T-helper 2 cell treated with Interferon-gamma antibody and Interleukin-4, amounts not matched to agents 5 μg/mL and 100 μg/mL, for 36 hours (primary cell): ENCODE measurements around the gene TCTN2.
A peak's percentile ranks its signal among the peaks of the same experiment; 100 is the strongest.

ENCODE experiments used
- DNase-seq: peaks from one replicate; pipeline ENCODE4 v3.0.0; 2021; ENCODE audit warnings: low spot score
- H3K27ac Mint-ChIP-seq: one replicate; pipeline ENCODE4 v1.8.0; 2021; ENCODE audit warnings: mild to moderate bottlenecking, mixed read lengths
- H3K27me3 Mint-ChIP-seq: one replicate; pipeline ENCODE4 v1.8.0; 2021; ENCODE audit warnings: low read depth, mixed read lengths
- H3K36me3 Mint-ChIP-seq: one replicate; pipeline ENCODE4 v1.8.0; 2021; ENCODE audit warnings: low read depth, mixed read lengths
- H3K4me1 Mint-ChIP-seq: one replicate; pipeline ENCODE4 v1.8.0; 2021; ENCODE audit warnings: low read depth, mixed read lengths
- H3K4me3 Mint-ChIP-seq: one replicate; pipeline ENCODE4 v1.8.0; 2022; ENCODE audit warnings: mild to moderate bottlenecking, moderate library complexity, mixed read lengths
- H3K9me3 Mint-ChIP-seq: one replicate; pipeline ENCODE4 v1.8.0; 2021; ENCODE audit warnings: mixed read lengths

The TCTN2 gene

DNA sequence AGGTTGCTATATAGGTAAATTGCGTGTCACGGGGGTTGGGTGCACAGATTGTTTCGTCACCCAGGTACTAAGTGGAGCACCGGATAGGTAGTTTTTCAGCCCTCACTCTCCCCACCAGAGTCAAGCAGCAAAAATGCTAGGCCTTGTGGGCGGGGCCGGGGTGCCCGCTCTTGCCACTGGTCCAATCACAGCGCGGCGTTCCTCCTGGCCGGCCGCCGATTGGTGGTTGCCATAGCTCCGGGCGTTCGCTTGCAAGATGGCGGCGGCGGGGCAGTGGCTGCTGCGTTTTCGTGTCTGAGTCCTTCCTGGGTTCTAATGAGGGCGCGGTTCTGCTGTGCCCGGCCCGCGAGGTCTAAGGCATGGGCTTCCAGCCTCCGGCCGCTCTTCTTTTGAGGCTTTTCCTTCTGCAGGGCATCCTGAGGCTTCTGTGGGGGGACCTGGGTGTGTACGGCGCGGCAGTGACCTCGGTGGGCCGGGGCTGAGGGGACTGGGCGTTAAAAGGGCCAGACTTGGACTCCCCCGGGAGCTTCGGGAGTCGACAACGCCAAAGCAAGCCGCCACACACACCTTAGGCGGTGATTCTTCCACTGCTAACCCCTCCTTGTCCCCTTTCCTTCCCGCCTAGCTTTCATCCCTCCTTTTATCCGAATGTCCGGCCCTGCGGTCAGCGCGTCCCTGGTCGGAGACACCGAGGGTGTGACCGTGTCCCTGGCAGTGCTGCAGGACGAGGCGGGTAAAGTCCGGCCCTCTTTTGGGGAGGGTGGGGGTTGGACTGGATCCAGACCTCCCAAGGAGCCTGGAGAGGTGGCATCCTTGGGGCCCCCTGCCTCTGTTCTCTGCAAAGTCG, at the start of gene TCTN2:
TSS of gene TCTN2 (plus strand) at position 232 of the 847 bp plus-strand sequence. CDS start at position 360, 128 bp downstream.
- no peak within 1 kb of the TSS for H3K27ac Mint-ChIP-seq

DNA sequence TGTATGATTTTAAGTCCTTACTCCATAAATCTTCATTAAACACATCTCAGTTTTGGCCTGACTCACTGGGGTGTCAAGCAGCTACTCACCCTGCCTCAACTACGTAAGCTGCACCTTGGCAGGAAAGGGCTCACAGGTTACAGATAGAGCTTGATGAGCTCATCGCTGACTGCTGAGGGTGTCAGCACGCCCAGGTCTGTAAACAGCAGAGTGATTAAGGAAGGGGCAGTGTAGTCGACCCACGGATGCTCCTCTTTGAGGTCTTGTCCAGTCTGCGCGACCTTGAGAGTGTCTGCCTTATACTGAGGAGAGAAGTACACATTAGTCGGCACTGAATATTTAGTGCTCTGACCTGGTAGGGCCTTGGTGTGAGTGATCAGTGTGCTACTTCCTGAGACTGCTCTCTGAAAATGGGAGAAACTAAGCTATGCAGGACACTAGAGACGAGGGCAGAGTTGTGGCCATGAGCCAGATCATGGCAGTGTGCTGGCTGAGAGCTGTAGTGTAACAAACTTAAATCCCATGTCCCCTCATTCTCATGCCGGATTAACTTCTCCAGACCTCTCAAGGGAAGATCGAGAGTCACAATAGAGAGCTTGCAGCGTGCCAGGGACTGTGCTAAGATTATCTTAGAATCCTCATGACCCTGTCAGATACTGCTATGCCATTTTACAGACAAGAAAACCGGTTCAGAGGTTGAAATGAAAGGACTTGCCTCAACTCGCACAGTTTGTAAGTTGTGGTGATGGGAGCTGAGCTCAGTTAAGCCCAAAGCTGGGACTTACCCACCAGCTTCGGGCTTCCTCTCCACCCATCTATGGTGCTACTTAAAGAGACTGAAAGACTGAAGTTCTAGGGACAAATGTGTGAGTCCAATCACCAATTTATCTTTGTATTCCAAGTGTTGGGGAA, 49.0 kb upstream of the TCTN2 start:
- Mint-ChIP-seq H3K4me3 (no peak overlapping the region), H3K9me3 (no peaks in the 10 kb centered on the region), H3K36me3 (peaks cover 61% of the 10 kb centered on the region), H3K4me1 (peaks cover 2% of the 10 kb centered on the region), H3K27ac (no peak overlapping the region), H3K27me3 (no peaks in the 10 kb centered on the region)
- no peak for DNase-seq

More for the DNA sequence above, at the start of gene TCTN2:
- no peaks in the 10 kb centered on the region for H3K36me3 Mint-ChIP-seq
- H3K27me3 Mint-ChIP-seq, result no peaks in the 10 kb centered on the region
- H3K4me3 Mint-ChIP-seq, result peak within 1 kb of the TSS; percentile 87
- peak; percentile 93 for DNase-seq
- no peaks in the 10 kb centered on the region for H3K9me3 Mint-ChIP-seq
- peaks cover 10% of the 10 kb centered on the region for H3K4me1 Mint-ChIP-seq

DNA sequence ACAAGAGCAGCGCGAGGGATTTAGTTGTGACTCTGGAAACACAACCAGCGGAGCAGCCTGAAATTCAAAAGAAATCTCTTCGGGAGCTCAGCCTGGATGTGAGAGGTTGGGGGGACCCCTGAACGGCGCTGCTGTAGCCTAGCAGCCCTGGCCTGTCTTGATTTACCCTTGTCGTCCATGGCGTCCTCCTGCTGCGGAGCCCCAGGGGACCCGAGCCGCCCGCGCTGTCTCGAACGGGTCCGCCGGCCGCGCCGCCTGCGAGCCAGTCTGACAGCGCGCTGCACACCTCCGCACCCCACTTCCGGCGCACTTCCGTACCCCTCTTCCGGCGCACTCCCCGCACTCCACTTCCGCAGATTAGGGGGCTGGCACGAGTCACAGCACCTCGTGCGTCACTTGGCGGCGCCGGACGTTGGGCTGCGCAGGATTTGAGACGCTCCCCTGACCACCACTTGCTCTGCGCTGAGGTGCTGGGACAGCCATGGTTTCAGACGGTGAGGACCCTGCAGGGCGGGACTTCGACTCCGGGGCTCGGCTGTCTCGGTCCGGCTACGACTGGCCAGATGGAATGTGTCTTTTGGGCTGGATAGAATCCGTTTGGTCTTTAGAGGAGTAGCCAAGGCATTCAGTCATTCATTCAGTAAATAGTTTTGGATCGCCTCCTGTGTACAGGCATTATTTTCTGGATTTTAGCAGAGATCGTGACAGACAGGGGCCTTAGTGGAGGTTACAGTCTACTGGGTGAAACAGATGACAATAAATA, 37.4 kb upstream of the TCTN2 start, which contains the start of the genes EIF2B1 and GTF2H3:
TSS of gene EIF2B1 (minus strand) at position 308 of the 763 bp plus-strand sequence. CDS start at position 179, 129 bp downstream.
TSS of gene GTF2H3 (plus strand) at position 451 of the 763 bp plus-strand sequence. CDS start at position 482, 31 bp downstream.
- Mint-ChIP-seq H3K4me3 (peak within 1 kb of the TSS; percentile 98), H3K36me3 (peaks cover 28% of the 10 kb centered on the region), H3K27me3 (no peaks in the 10 kb centered on the region), H3K27ac (peak within 1 kb of the TSS; percentile 99), H3K4me1 (peaks cover 24% of the 10 kb centered on the region), H3K9me3 (no peaks in the 10 kb centered on the region)
- DNase-seq, result peak; percentile 98

DNA sequence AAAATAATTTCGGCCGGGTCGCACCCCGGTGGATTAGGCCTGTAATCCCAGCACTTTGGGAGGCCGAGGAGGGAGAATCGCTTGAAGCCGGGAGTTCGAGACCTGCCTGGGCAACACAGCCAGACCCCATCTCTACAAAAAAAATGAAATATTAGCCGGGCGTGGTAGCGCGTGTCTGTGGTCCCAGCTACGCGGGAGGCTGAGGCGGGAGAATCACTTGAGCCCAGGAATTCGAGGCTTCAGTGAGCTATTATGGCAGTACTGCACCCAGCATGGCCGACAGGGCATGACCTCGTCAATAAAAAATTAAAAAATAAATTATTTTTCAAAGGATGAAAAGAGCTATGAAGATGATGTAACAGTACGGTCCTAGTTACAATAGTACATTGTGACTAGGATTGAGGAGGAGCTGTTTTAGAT, 36.8 kb upstream of the TCTN2 start:
- Mint-ChIP-seq H3K36me3 (peaks cover 23% of the 10 kb centered on the region), H3K9me3 (no peaks in the 10 kb centered on the region), H3K4me1 (peaks cover 24% of the 10 kb centered on the region), H3K4me3 (peak overlapping the region; percentile 98), H3K27me3 (no peaks in the 10 kb centered on the region), H3K27ac (peak overlapping the region; percentile 99)
- DNase-seq, result no peak

DNA sequence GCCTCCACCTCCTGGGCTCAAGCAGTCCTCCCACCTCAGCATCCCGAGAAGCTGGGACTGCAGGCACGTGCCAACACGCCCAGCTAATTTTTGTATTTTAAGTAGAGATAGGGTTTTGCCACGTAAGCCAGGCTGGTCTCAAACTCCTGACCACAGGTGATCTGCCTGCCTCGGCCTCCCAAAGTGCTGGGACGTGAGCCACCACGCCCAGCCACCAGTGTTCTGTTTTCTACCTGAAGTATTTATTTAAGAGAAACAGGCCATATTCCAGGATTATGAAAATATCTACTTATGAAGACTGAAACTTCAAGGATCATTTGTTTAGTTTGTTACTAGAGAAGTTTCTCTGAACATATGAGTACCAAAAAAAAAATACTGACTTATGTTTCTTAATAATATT, 27.0 kb upstream of the TCTN2 start:
- no peak for DNase-seq
- peaks cover 27% of the 10 kb centered on the region for H3K36me3 Mint-ChIP-seq
- no peak overlapping the region for H3K27ac Mint-ChIP-seq
- no peaks in the 10 kb centered on the region for H3K9me3 Mint-ChIP-seq
- no peaks in the 10 kb centered on the region for H3K27me3 Mint-ChIP-seq
- no peaks in the 10 kb centered on the region for H3K4me1 Mint-ChIP-seq
- H3K4me3 Mint-ChIP-seq, result no peak overlapping the region

DNA sequence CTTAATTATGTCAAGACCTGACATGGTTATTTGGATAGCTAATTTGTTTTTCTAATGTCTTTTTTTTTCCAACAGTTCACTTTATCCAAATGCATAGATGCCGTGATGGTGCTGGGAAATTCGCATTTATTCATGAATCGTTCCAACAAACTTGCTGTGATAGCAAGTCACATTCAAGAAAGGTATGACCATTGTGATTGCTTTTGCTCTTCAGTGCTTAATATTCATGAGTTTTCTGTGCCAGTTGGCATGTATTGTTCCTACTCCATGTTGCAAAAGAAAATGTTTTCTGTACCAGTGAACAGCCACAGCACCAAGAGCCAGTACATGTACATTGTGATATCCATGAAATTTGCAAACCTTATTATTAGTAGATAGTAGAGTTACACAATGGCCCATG, 25.5 kb upstream of the TCTN2 start:
- H3K4me3 Mint-ChIP-seq, result no peak overlapping the region
- H3K4me1 Mint-ChIP-seq, result no peaks in the 10 kb centered on the region
- H3K27ac Mint-ChIP-seq, result no peak overlapping the region
- no peaks in the 10 kb centered on the region for H3K27me3 Mint-ChIP-seq
- peaks cover 28% of the 10 kb centered on the region for H3K36me3 Mint-ChIP-seq
- no peaks in the 10 kb centered on the region for H3K9me3 Mint-ChIP-seq
- DNase-seq, result no peak

DNA sequence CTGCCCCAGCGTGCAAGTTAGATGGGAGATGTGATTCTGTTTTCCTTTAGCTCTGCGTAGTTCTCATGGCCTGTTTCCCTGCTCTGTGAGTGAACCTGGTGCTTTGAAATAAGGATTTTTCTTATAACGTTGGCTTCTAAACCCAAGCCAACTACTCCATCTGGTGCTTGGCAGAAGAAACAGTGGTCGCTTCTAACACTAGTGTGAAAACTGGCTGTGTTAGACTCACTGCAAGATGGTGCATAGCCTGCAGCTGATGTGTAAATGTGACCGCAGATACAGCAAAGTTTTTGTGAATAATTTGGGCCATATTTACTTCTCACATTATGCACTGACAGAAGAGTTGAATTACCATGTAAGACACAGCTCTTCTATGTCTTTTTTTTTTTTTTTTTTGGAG, 25.0 kb upstream of the TCTN2 start:
- Mint-ChIP-seq H3K27ac (no peak overlapping the region), H3K4me3 (no peak overlapping the region), H3K4me1 (no peaks in the 10 kb centered on the region), H3K36me3 (peaks cover 29% of the 10 kb centered on the region), H3K27me3 (no peaks in the 10 kb centered on the region), H3K9me3 (no peaks in the 10 kb centered on the region)
- no peak for DNase-seq

DNA sequence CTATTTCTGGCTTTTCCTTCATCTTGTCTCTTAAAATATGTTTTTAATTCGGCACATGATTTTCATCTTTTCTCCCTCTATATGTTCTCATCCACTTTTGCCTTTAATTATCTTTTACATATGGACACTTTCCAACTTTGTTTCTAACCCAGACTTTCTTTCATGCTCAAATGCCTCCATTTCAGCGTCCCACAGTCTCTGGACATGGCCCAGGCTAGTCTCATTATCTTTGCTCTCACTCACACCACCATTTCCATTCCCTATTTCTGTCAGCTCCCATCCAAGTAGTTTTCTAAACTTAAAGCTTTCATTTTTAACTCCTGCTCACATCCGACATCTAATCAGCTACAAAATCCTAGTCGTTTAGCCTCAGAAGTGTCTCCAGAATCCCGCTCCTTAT, 22.5 kb upstream of the TCTN2 start:
- Mint-ChIP-seq H3K36me3 (peaks cover 31% of the 10 kb centered on the region), H3K27me3 (no peaks in the 10 kb centered on the region), H3K4me1 (no peaks in the 10 kb centered on the region), H3K4me3 (no peak overlapping the region), H3K9me3 (no peaks in the 10 kb centered on the region), H3K27ac (no peak overlapping the region)
- no peak for DNase-seq

DNA sequence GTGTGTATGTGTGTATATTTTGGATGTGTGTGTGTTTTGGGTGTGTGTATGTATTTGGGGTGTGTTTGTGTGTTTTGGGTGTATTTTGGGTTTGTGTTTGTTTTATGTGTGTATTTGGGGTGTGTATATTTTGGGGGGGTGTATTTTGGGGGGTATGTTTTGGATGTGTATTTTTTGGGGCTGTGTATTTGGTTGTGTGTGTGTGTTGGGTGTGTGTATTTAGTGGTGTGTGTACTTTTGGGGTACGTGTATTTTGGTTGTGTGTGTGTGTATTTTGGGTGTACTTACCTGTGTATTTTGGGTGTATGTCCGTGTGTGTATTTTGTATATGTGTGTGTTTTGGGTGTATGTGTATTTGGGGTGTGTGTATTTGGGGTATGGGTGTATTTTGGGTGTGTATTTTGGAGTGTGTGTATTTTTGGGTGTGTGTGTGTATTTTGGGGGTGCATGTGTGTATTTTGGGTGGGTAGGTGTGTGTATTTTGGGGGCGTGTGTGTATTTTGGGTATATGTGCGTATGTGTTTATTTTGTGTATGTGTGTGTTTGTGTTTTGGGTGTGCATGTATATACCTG, 16.7 kb upstream of the TCTN2 start:
- peak overlapping the region; percentile 27 for H3K27ac Mint-ChIP-seq
- DNase-seq, result no peak
- H3K4me1 Mint-ChIP-seq, result peaks cover under 1% of the 10 kb centered on the region
- peaks cover 27% of the 10 kb centered on the region for H3K36me3 Mint-ChIP-seq
- no peak overlapping the region for H3K4me3 Mint-ChIP-seq
- no peaks in the 10 kb centered on the region for H3K9me3 Mint-ChIP-seq
- no peaks in the 10 kb centered on the region for H3K27me3 Mint-ChIP-seq

DNA sequence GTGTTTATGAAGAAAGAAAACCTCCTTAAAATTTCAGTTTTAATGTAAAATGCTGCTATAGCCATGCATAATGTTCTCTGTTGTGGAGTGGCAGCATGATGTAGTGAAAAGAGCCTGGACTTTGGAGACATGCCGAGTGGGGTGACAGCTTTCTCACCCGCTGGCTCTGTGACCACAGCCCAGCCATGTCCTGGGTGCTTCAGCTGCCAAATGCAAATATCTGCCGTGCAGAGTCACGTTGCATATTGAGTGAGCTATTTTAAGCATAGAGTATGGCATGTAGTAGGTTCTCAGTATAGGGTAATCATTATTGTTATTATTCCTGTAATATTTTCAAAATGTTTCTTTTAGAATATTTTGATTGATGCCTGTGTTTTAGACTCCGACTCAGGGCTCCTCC, 15.5 kb upstream of the TCTN2 start:
- no peak for DNase-seq
- H3K27me3 Mint-ChIP-seq, result no peaks in the 10 kb centered on the region
- H3K9me3 Mint-ChIP-seq, result no peaks in the 10 kb centered on the region
- no peak overlapping the region for H3K4me3 Mint-ChIP-seq
- peaks cover 8% of the 10 kb centered on the region for H3K4me1 Mint-ChIP-seq
- H3K36me3 Mint-ChIP-seq, result peaks cover 33% of the 10 kb centered on the region
- no peak overlapping the region for H3K27ac Mint-ChIP-seq

DNA sequence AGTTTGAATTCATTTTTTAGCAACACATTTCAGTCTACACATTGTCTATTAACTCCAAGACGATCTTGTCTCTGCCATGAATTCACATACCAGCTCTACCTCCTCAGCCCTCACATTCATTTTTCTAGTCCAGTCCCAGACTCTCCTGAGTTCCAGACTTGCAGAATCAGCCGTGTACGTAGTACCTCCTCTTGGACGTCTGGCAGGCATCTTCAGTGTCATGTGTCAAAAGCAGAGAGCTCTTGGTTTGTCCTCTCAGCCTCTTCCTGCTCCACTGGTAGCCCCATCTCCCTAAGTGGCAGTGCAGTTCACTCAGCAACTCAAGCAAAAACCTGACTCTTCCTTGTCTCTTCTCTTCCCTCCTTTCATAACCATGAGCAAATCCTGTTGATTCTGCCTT, 14.5 kb upstream of the TCTN2 start:
- Mint-ChIP-seq H3K36me3 (peaks cover 32% of the 10 kb centered on the region), H3K27ac (no peak overlapping the region), H3K9me3 (no peaks in the 10 kb centered on the region), H3K27me3 (no peaks in the 10 kb centered on the region), H3K4me1 (peaks cover 8% of the 10 kb centered on the region), H3K4me3 (no peak overlapping the region)
- no peak for DNase-seq

DNA sequence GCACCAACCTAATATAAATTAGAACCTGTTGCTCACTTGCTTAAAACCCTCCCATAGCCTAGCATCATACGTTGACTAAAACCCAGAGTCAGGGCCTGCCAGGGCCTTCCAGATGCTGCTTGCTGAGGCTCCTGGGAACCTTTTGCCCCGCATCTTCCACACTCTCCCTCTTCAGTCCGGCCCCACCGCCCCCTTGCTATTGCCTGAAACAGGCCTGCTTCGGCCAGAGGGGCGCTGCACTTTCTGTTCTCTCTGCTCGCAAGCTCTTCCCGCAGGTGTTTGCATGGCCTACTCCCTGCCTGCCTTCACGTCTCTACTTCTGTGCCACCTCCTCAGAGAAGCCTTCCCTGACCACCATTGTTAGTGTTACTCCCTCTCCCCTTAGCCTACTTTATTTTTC, 13.7 kb upstream of the TCTN2 start:
- no peak overlapping the region for H3K27ac Mint-ChIP-seq

More for the DNA sequence above, 13.7 kb upstream of the TCTN2 start:
- Mint-ChIP-seq H3K4me1 (peaks cover 8% of the 10 kb centered on the region), H3K9me3 (no peaks in the 10 kb centered on the region), H3K27me3 (no peaks in the 10 kb centered on the region), H3K36me3 (peaks cover 27% of the 10 kb centered on the region), H3K4me3 (no peak overlapping the region)
- DNase-seq, result no peak
